K562 (cell line): ENCODE results near the gene JUN. TPM values are rescaled to one million over a fixed set of nuclear protein-coding genes. Genes with fewer than 3 reads are reported as not detected.

Experiments
- ARID2 ChIP-seq: fragments of 450-650 bp; IDR thresholded peaks from 2 replicates; pipeline ENCODE4 v1.6.1; 2017; ENCODE audit warnings: antibody characterized with exemption, mild to moderate bottlenecking
- CBX3 ChIP-seq, 2 experiments: IDR thresholded peaks; 1 replicate in 1 of 2; 2 replicates in 1 of 2; pipeline ENCODE4 v1.6.1; 2012; ENCODE audit warnings: inconsistent platforms in 2 of 2, low read length in 2 of 2, borderline replicate concordance in 1 of 2, control low read depth in 1 of 2
- CREB3 ChIP-seq: fragments of 450-650 bp; conservative IDR thresholded peaks from 2 replicates; pipeline ENCODE4 v1.6.1; 2016; ENCODE audit warnings: missing genetic modification characterization, low read depth, mild to moderate bottlenecking, missing compliant biosample characterization, moderate library complexity
- CUX1 ChIP-seq: fragments of 200-800 bp; sonication (Bioruptor generic); IDR thresholded peaks from 2 replicates; pipeline ENCODE4 v1.6.1; 2016; ENCODE audit warnings: missing genetic modification characterization, missing compliant biosample characterization
- EGR1 ChIP-seq: fragments of 450-650 bp; conservative IDR thresholded peaks from 2 replicates; pipeline ENCODE4 v1.6.1; 2017; ENCODE audit warnings: mild to moderate bottlenecking
- FOXJ2 ChIP-seq: fragments of 200-800 bp; sonication (Bioruptor generic); IDR thresholded peaks from 2 replicates; pipeline ENCODE4 v1.6.1; 2016; ENCODE audit warnings: missing genetic modification characterization, missing compliant biosample characterization
- HNRNPH1 ChIP-seq: fragments of 200-400 bp; formaldehyde crosslinking; optimal IDR thresholded peaks from 2 replicates; pipeline ENCODE3; 2017; ENCODE audit warnings: low read depth, mild to moderate bottlenecking, low read length, moderate library complexity
- KLF16 ChIP-seq: IDR thresholded peaks from 2 replicates; pipeline ENCODE4 v1.6.1; 2016; ENCODE audit warnings: antibody characterized with exemption
- NEUROD1 ChIP-seq: fragments of 150-350 bp; IDR thresholded peaks from 2 replicates; pipeline ENCODE4 v1.6.1; 2014; ENCODE audit warnings: borderline replicate concordance, low read length, low read depth; ENCODE audit not compliant: partially characterized antibody
- NRF1 ChIP-seq, 2 experiments: fragments of 450-650 bp; IDR thresholded peaks in 1 of 2; conservative IDR thresholded peaks in 1 of 2; 2 replicates each; pipeline ENCODE4 v1.6.1; 2014; ENCODE audit warnings: mild to moderate bottlenecking in 2 of 2
- PHF21A ChIP-seq: fragments of 450-650 bp; IDR thresholded peaks from 2 replicates; pipeline ENCODE4 v1.6.1; 2017; ENCODE audit warnings: low read depth, borderline replicate concordance
- SNIP1 ChIP-seq: fragments of 450-650 bp; IDR thresholded peaks from 2 replicates; pipeline ENCODE4 v1.7.1; 2017; ENCODE audit warnings: low read depth, mild to moderate bottlenecking
- SRSF1 ChIP-seq: fragments of 200-400 bp; formaldehyde crosslinking; IDR thresholded peaks from 2 replicates; pipeline ENCODE4 v1.6.1; 2017; ENCODE audit warnings: mild to moderate bottlenecking, low read depth, low read length, moderate library complexity
- TAF15 ChIP-seq: fragments of 200-400 bp; formaldehyde crosslinking; IDR thresholded peaks from 2 replicates; pipeline ENCODE4 v1.6.1; 2017; ENCODE audit warnings: mild to moderate bottlenecking, low read depth, low read length, moderate library complexity
- ZMIZ1 ChIP-seq, 2 experiments: fragments of 150-350 bp in 1 of 2; IDR thresholded peaks; 2 replicates each; pipeline ENCODE4 v1.6.1; 2012 to 2016; ENCODE audit warnings: low read depth in 2 of 2, low read length in 2 of 2, mild to moderate bottlenecking in 1 of 2, moderate library complexity in 1 of 2
- ZNF24 ChIP-seq: fragments of 450-650 bp; IDR thresholded peaks from 2 replicates; pipeline ENCODE4 v1.6.1; 2016
- ZNF79 ChIP-seq: fragments of 250-450 bp; sonication (Bioruptor Pico); IDR thresholded peaks from 2 replicates; pipeline ENCODE4 v1.4.0; 2020; ENCODE audit warnings: low read depth, mild to moderate bottlenecking, moderate library complexity
- polyA plus RNA-seq, 8 experiments: library from polyadenylated mRNA; depleted of rRNA in 4 of 8; stranded (reverse) in 5 of 8; unstranded in 3 of 8; fragments of >200 nt; fragmentation: Nextera tagmentation in 2 of 8; fragmentation: Illumina TruSeq in 1 of 8; extraction: Ambion mirVana in 2 of 8; extraction: Trizol in 1 of 8; gene quantifications; 2 replicates each; pipeline versions ENCODE4 v1.2.1 to v1.2.3, GENCODE V29; 2011 to 2014; ENCODE audit warnings: inconsistent platforms in 1 of 8, missing spikeins in 1 of 8
- total RNA-seq, 7 experiments: library from RNA; depleted of rRNA in 6 of 7; stranded (reverse); fragments of >200 nt in 6 of 7; fragmentation: Illumina TruSeq in 2 of 7; extraction: Trizol in 2 of 7; gene quantifications; 2 replicates each; pipeline versions ENCODE4 v1.2.1 to v1.2.3, GENCODE V29; 2011 to 2021; ENCODE audit warnings: low replicate concordance in 1 of 7

Gene JUN
- total and polyA plus RNA-seq, 9 of the 15 experiments (the other 6 are each of a cell fraction or from before 2014, with no cell fraction given), result 0.32 to 23.4 (median 4.0) TPM

- TF ChIP-seq CREB3 (tag) (no peak), ZNF79 (CRISPR knock-in tag) (no peak), TAF15 (no peak), ZMIZ1 (IDR thresholded peaks at IDR 0.05; ENCODE audit: low read depth in 2 of 2, low read length in 2 of 2) (peak in 1 of 2 experiments; percentile 57; a peak in 1 of 4 replicates), FOXJ2 (tag) (no peak), CUX1 (no peak), PHF21A (0 out of 2 replicates have a peak, but pooled peaks have one; percentile 47), HNRNPH1 (no peak), ARID2 (no peak), KLF16 (peak; percentile 46; the same call in 1 of the 2 replicates), SNIP1 (no peak), CBX3 (IDR thresholded peaks at IDR 0.05; ENCODE audit: borderline replicate concordance in 1 of 2, low read length in 2 of 2) (no peak), NEUROD1 (peak; percentile 52), SRSF1 (no peak), EGR1 (peak; percentile 92), ZNF24 (peak; percentile 52; the same call in 1 of the 2 replicates), NRF1 (conservative IDR thresholded peaks at IDR 0.05 in 1 of 2, IDR thresholded peaks at IDR 0.05 in 1 of 2) (peak; percentile 78 to 82)
Observed at GRCh38 chr1:58815069-58815685, 31.3 kb upstream of the JUN start (continued).
